GM19035 (cell line): ENCODE data around the gene CACNA1H.
"Not testable (repeated sequence)": the region's sequence is repeated elsewhere in the genome, so short reads cannot be mapped to it uniquely, and the experiment has no call there.

Source experiments
- ATAC-seq: cut with Tn5 transposase; IDR thresholded peaks from one replicate; pipeline ENCODE4 v1.9.1; 2021; ENCODE audit not compliant: unreplicated experiment

Gene CACNA1H

DNA sequence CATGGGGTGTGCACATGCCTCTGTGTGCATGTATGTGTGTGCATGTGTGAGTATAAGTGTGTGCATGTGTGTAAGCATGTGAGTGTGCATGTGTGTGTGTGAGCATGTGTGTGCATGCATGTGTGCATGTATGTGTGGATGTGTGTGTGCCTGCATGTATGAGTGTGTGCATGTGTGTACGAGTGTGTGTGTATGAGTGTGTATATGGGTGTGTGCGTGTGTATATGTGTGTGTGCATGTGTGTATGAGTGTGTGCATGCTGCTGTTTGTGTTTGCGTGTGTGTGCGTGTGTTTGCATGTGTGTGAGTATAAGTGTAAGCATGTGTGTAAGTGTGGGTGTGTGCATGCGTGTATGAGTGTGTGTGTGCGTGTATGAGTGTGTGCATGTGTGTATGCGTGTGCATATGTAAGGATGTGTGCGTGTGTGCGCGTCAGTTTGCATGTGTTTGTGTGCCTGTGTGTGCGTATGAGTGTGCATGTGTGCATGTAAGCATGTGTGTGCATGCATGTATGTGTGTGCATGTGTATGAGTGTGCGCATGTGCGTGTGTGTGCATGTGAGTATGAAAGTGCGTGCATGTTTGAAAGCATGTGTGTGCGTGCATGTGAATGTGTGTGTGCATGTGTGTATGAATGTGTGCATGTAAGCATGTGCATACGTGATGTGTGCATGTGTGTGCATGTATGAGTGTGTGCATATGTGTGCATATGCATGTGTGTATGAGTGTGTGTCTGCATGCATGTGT is 111.6 kb downstream of the CACNA1H start:
- no peak for ATAC-seq

DNA sequence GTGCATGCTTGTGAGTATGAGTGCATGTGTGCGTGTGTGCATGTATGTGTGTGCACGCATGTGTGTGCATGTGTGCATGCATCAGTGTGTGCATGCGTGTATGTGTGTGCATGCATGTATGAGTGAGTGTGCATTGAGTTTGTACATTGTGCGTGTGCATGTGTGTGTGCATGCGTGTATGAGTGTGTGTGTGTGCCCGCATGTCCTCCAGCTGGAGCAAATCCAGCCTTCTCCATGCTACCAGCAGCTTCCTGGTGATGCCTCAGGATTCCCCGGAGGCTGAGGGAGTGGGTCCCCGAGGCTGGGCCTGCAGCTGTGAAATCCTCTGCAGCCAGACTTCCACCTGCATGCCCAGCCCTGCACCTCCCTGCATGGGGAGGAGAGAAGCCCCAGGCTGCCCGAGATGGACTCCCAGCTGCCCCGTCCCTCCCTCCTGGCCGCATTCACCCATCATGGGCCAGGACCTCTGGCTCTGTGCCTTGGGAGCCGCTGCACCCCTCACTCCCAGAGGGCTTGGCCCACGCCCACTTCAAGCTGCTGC is 112.3 kb downstream of the CACNA1H start:
- ATAC-seq, result no peak

GRCh38 chr16:1265826-1266225 is 112.9 kb downstream of the CACNA1H start:
- no peak for ATAC-seq

- not testable (repeated sequence) for ATAC-seq
Measured at GRCh38 chr16:1269418-1269817, 116.5 kb downstream of the CACNA1H start.

- no peak for ATAC-seq
Measured at GRCh38 chr16:1271380-1271723, 118.4 kb downstream of the CACNA1H start.
